ENCODE data around the gene ANO10.
"Not testable (repeated sequence)": the region's sequence is repeated elsewhere in the genome, so short reads cannot be mapped to it uniquely, and the experiment has no call there.

ANO10 gene

GRCh38 chr3:43629741-43630140 lies 7.9 kb upstream of the ANO10 start:
- DNase-seq (ENCODE audit: extremely low spot score, insufficient read length, low read depth) (no peak), FAIRE-seq (no peak)

GRCh38 chr3:43629257-43629656 lies 7.4 kb upstream of the ANO10 start:
- FAIRE-seq (peak; percentile 77), DNase-seq (ENCODE audit: extremely low spot score, insufficient read length, low read depth) (peak; percentile 12)

GRCh38 chr3:43627360-43627759 lies 5.5 kb upstream of the ANO10 start:
- DNase-seq (ENCODE audit: extremely low spot score, insufficient read length, low read depth) (peak; percentile 3), FAIRE-seq (peak; percentile 91)

- DNase-seq (ENCODE audit: extremely low spot score, insufficient read length, low read depth) (no peak), FAIRE-seq (peak; percentile 29)
Observed at GRCh38 chr3:43624619-43625305, 3.0 kb upstream of the ANO10 start.

GRCh38 chr3:43620831-43621655 lies 768 bp downstream of the ANO10 start:
- FAIRE-seq: no peak
- no peak for DNase-seq (ENCODE audit: extremely low spot score, insufficient read length, low read depth)

- FAIRE-seq (no peak), DNase-seq (ENCODE audit: extremely low spot score, insufficient read length, low read depth) (no peak)
Observed at GRCh38 chr3:43619588-43619987, 2.2 kb downstream of the ANO10 start.

- DNase-seq (ENCODE audit: extremely low spot score, insufficient read length, low read depth) (no peak), FAIRE-seq (no peak)
Observed at GRCh38 chr3:43618142-43618541, 3.7 kb downstream of the ANO10 start.

- no peak for DNase-seq (ENCODE audit: extremely low spot score, insufficient read length, low read depth)
- FAIRE-seq: no peak
Observed at GRCh38 chr3:43616034-43616433, 5.8 kb downstream of the ANO10 start.

- no peak for DNase-seq (ENCODE audit: extremely low spot score, insufficient read length, low read depth)
- no peak for FAIRE-seq
Observed at GRCh38 chr3:43615133-43615532, 6.7 kb downstream of the ANO10 start.

- DNase-seq (ENCODE audit: extremely low spot score, insufficient read length, low read depth) (no peak), FAIRE-seq (no peak)
Observed at GRCh38 chr3:43613976-43614375, 7.8 kb downstream of the ANO10 start.

- FAIRE-seq: no peak
- no peak for DNase-seq (ENCODE audit: extremely low spot score, insufficient read length, low read depth)
Observed at GRCh38 chr3:43612419-43612818, 9.4 kb downstream of the ANO10 start.

- no peak for DNase-seq (ENCODE audit: extremely low spot score, insufficient read length, low read depth)
- FAIRE-seq: no peak
Observed at GRCh38 chr3:43609406-43609805, 12.4 kb downstream of the ANO10 start.

- FAIRE-seq (no peak), DNase-seq (ENCODE audit: extremely low spot score, insufficient read length, low read depth) (no peak)
Observed at GRCh38 chr3:43608751-43609150, 13.1 kb downstream of the ANO10 start.

- FAIRE-seq (no peak), DNase-seq (ENCODE audit: extremely low spot score, insufficient read length, low read depth) (no peak)
Observed at GRCh38 chr3:43606284-43606683, 15.5 kb downstream of the ANO10 start.

GRCh38 chr3:43599959-43600358 lies 21.9 kb downstream of the ANO10 start:
- not testable (repeated sequence) for DNase-seq (ENCODE audit: extremely low spot score, insufficient read length, low read depth); FAIRE-seq

GRCh38 chr3:43597961-43598360 lies 23.9 kb downstream of the ANO10 start:
- FAIRE-seq (no peak), DNase-seq (ENCODE audit: extremely low spot score, insufficient read length, low read depth) (no peak)

GRCh38 chr3:43596178-43596577 lies 25.6 kb downstream of the ANO10 start:
- FAIRE-seq: not testable (repeated sequence)

GRCh38 chr3:43595280-43595679 lies 26.5 kb downstream of the ANO10 start:
- not testable (repeated sequence) for FAIRE-seq; DNase-seq (ENCODE audit: extremely low spot score, insufficient read length, low read depth)

More at GRCh38 chr3:43596178-43596577, 25.6 kb downstream of the ANO10 start:
- DNase-seq (ENCODE audit: extremely low spot score, insufficient read length, low read depth): not testable (repeated sequence)

GRCh38 chr3:43593588-43593987 lies 28.2 kb downstream of the ANO10 start:
- not testable (repeated sequence) for FAIRE-seq; DNase-seq (ENCODE audit: extremely low spot score, insufficient read length, low read depth)

- FAIRE-seq; DNase-seq (ENCODE audit: extremely low spot score, insufficient read length, low read depth): not testable (repeated sequence)
Observed at GRCh38 chr3:43591866-43592265, 29.9 kb downstream of the ANO10 start.

GRCh38 chr3:43587303-43587702 lies 34.5 kb downstream of the ANO10 start:
- FAIRE-seq: no peak
- DNase-seq (ENCODE audit: extremely low spot score, insufficient read length, low read depth): no peak
